ENCODE results near the gene MAPK7. TPM values are rescaled to one million over a fixed set of nuclear protein-coding genes. Genes with fewer than 3 reads are reported as not detected.

MAPK7 gene
- total and polyA plus RNA-seq, 9 of the 15 experiments (the other 6 are each of a cell fraction or from before 2014, with no cell fraction given) = 0.46 to 7.5 (median 2.5) TPM

- ChIA-PET CTCF (ENCODE audit: low intra/inter-chr PET ratio) (no interaction called here), POLR2A (interaction anchor here (0.6 to 2.4 kb wide), 2 partner anchors 12 to 20 kb away, joined by 4 to 9 read pairs; partner anchors contain the start of gene MAPK7)
- BruUV-seq (replicated peaks) = no TSS peak
- TF ChIP-seq SIN3A (IDR thresholded peaks at IDR 0.05; ENCODE audit: borderline replicate concordance in 2 of 2, control insufficient read depth in 1 of 2, low read depth in 2 of 2, low read length in 2 of 2) (no peak), NR4A1 (CRISPR knock-in tag; IDR thresholded peaks at IDR 0.05) (no peak), NR4A1 (tag; IDR thresholded peaks at IDR 0.05) (no peak), POLR2G (IDR thresholded peaks at IDR 0.05; ENCODE audit: low read depth, low read length) (no peak), ELF2 (CRISPR knock-in tag; IDR thresholded peaks at IDR 0.05) (no peak), SUPT5H (IDR thresholded peaks at IDR 0.05) (no peak), ZNF124 (CRISPR knock-in tag; IDR thresholded peaks at IDR 0.05) (no peak), ZNF134 (CRISPR knock-in tag; conservative IDR thresholded peaks at IDR 0.05) (no peak), ZNF695 (CRISPR knock-in tag; IDR thresholded peaks at IDR 0.05) (no peak), CSDE1 (IDR thresholded peaks at IDR 0.05) (no peak), ZNF584 (CRISPR knock-in tag; IDR thresholded peaks at IDR 0.05; ENCODE audit: low read depth) (no peak), ZNF398 (CRISPR knock-in tag; IDR thresholded peaks at IDR 0.05) (no peak), SMARCC2 (IDR thresholded peaks at IDR 0.05; ENCODE audit: low read depth) (no peak), POLR3A (IDR thresholded peaks at IDR 0.05; ENCODE audit: borderline replicate concordance, extremely low read depth, insufficient read depth, insufficient read length) (no peak), EP300 (IDR thresholded peaks at IDR 0.05; ENCODE audit: low read length) (no peak), JUND (IDR thresholded peaks at IDR 0.05; ENCODE audit: borderline replicate concordance, low read depth, low read length) (no peak), JUND (tag; IDR thresholded peaks at IDR 0.05; ENCODE audit: borderline replicate concordance, low read depth, low read length) (no peak), TBP (optimal IDR thresholded peaks at IDR 0.05; ENCODE audit: low read depth, low read length) (no peak), ZNF24 (IDR thresholded peaks at IDR 0.05) (no peak)
- H3K9ac ChIP-seq (ENCODE audit: insufficient read depth in 1 of 2, low read depth in 2 of 2, low read length in 2 of 2) = no peak overlapping the region
- DNase-seq (ENCODE audit: extremely low read depth in 1 of 4, low spot score in 3 of 4) (no peak), FAIRE-seq (no peak), ATAC-seq (no peak)
- no peak overlapping the region for H3K4me3 ChIP-seq
- no peaks in the 10 kb centered on the region for H3K9me3 ChIP-seq (replicated peaks; ENCODE audit: control insufficient read depth, insufficient read depth, low read depth, low read length)
- H3K36me3 ChIP-seq (ENCODE audit: control insufficient read depth, insufficient read depth, low read length) = no peaks in the 10 kb centered on the region
- 27% methylated on average over 7 of the region's 9 CpGs for WGBS (ENCODE audit: insufficient coverage, low coverage, missing lambda C conversion rate)
- no peak overlapping the region for H3K27ac ChIP-seq (ENCODE audit: extremely low read depth, low read depth, low read length)
- H3K4me2 ChIP-seq (ENCODE audit: insufficient read depth, low read length) = no peak overlapping the region
- in situ Hi-C loops (cut with MboI) = loop anchor here (10.0 kb wide), 1 partner anchor 399 kb away; no protein-coding TSS in a partner anchor
- no peaks in the 10 kb centered on the region for H3K27me3 ChIP-seq (ENCODE audit: control insufficient read depth in 2 of 2, insufficient read depth in 2 of 2, low read length in 2 of 2)
- intact Hi-C loops (cut with micrococcal nuclease) = no loop called here
- peaks cover 9% of the 10 kb centered on the region; the same call in 2 of the 3 replicates for H3K79me2 ChIP-seq (ENCODE audit: control insufficient read depth, insufficient read depth, low read length)
- no peak overlapping the region for H2AFZ ChIP-seq (ENCODE audit: low read depth, low read length)
- H4K20me1 ChIP-seq (replicated peaks; ENCODE audit: control insufficient read depth, insufficient read depth, low read length) = no peaks in the 10 kb centered on the region
- peaks cover 6 to 29% of the 10 kb centered on the region in 2 experiments; a peak in 4 of 5 replicates for H3K4me1 ChIP-seq (replicated peaks in 1 of 2; ENCODE audit: control insufficient read depth in 2 of 2, insufficient read depth in 2 of 2, low read length in 2 of 2)
- no peaks in the 10 kb centered on the region for H3K9me1 ChIP-seq (ENCODE audit: control insufficient read depth, insufficient read depth, low read length)
Measured at GRCh38 chr17:19365833-19366636, 12.3 kb upstream of the MAPK7 start.

All from K562 (cell line).